Coronary artery (tissue), 2 donors: ENCODE data around the gene F13A1.

ENCODE experiments used
- DNase-seq: peaks from one replicate; pipeline ENCODE4 v3.0.0-alpha.2; 2017; ENCODE audit warnings: low spot score
- H3K27ac ChIP-seq, 2 donors: fragments of 200-600 bp; sonication (generic); one replicate each; pipeline ENCODE4 v1.5.1; 2016 to 2019
- H3K4me3 ChIP-seq: fragments of 200-600 bp; sonication (generic); 2 replicates; pipeline ENCODE4 v1.5.1; 2016; ENCODE audit warnings: mild to moderate bottlenecking, moderate library complexity
- CTCF ChIP-seq: fragments of 200-600 bp; sonication (generic); IDR thresholded peaks from one replicate; pipeline ENCODE4 v1.5.1; 2019; ENCODE audit warnings: antibody characterized with exemption

F13A1 gene

GRCh38 chr6:6333501-6333900 lies 13.0 kb upstream of the F13A1 start:
- Histone ChIP-seq H3K27ac (no peak overlapping the region), H3K4me3 (no peak overlapping the region)
- TF ChIP-seq CTCF: no peak
- DNase-seq: no peak

- H3K27ac ChIP-seq: no peak overlapping the region
- TF ChIP-seq CTCF: no peak
Measured at GRCh38 chr6:6332811-6333244, 12.4 kb upstream of the F13A1 start.

GRCh38 chr6:6331946-6332601 lies 11.6 kb upstream of the F13A1 start:
- H3K4me3 ChIP-seq: no peak overlapping the region
- no peak for DNase-seq
- H3K27ac ChIP-seq: peak overlapping the region in 1 of 2 donors; percentile 46
- TF ChIP-seq CTCF: no peak

More at GRCh38 chr6:6332811-6333244, 12.4 kb upstream of the F13A1 start:
- H3K4me3 ChIP-seq: no peak overlapping the region
- no peak for DNase-seq

- DNase-seq: no peak
- no peak overlapping the region for H3K4me3 ChIP-seq
- TF ChIP-seq CTCF: no peak
- peak overlapping the region in 1 of 2 donors; percentile 46 for H3K27ac ChIP-seq
Measured at GRCh38 chr6:6331393-6331792, 10.9 kb upstream of the F13A1 start.

GRCh38 chr6:6330407-6330806 lies 9.9 kb upstream of the F13A1 start:
- no peak overlapping the region for H3K27ac ChIP-seq
- no peak for DNase-seq
- no peak for TF ChIP-seq CTCF
- no peak overlapping the region for H3K4me3 ChIP-seq

GRCh38 chr6:6328451-6328850 lies 8.0 kb upstream of the F13A1 start:
- no peak overlapping the region for H3K4me3 ChIP-seq
- no peak for TF ChIP-seq CTCF
- no peak overlapping the region for H3K27ac ChIP-seq
- DNase-seq: no peak

GRCh38 chr6:6323352-6323751 lies 2.9 kb upstream of the F13A1 start:
- DNase-seq: no peak
- H3K4me3 ChIP-seq: no peak overlapping the region
- no peak for TF ChIP-seq CTCF
- no peak overlapping the region for H3K27ac ChIP-seq
